ENCODE results near the gene BORA.
"Not testable (repeated sequence)": the region's sequence is repeated elsewhere in the genome, so short reads cannot be mapped to it uniquely, and the experiment has no call there.

The BORA gene

GRCh38 chr13:72693832-72694231, 33.9 kb upstream of the BORA start:
- DNase-seq (ENCODE audit: low spot score): no peak
- no peak overlapping the region for H3K4me3 ChIP-seq
- no peak for TF ChIP-seq CTCF (IDR thresholded peaks at IDR 0.05)

GRCh38 chr13:72694314-72694713, 33.4 kb upstream of the BORA start:
- H3K27ac ChIP-seq: no peak overlapping the region
- DNase-seq (ENCODE audit: low spot score): no peak
- no peak overlapping the region for H3K4me3 ChIP-seq
- TF ChIP-seq CTCF (IDR thresholded peaks at IDR 0.05): no peak

More at GRCh38 chr13:72693832-72694231, 33.9 kb upstream of the BORA start:
- H3K27ac ChIP-seq: no peak overlapping the region

- H3K27ac ChIP-seq: no peak overlapping the region
- H3K4me3 ChIP-seq: no peak overlapping the region
- DNase-seq (ENCODE audit: low spot score): no peak
- TF ChIP-seq CTCF (IDR thresholded peaks at IDR 0.05): no peak
Measured at GRCh38 chr13:72696579-72696978, 31.1 kb upstream of the BORA start.

- no peak for TF ChIP-seq CTCF (IDR thresholded peaks at IDR 0.05)
- DNase-seq (ENCODE audit: low spot score): no peak
- Histone ChIP-seq H3K4me3 (no peak overlapping the region), H3K27ac (no peak overlapping the region)
Measured at GRCh38 chr13:72698164-72698563, 29.6 kb upstream of the BORA start.

GRCh38 chr13:72700509-72700908, 27.2 kb upstream of the BORA start:
- no peak for TF ChIP-seq CTCF (IDR thresholded peaks at IDR 0.05)
- H3K27ac ChIP-seq: no peak overlapping the region
- DNase-seq (ENCODE audit: low spot score): no peak
- H3K4me3 ChIP-seq: no peak overlapping the region

- no peak for TF ChIP-seq CTCF (IDR thresholded peaks at IDR 0.05)
- DNase-seq (ENCODE audit: low spot score): no peak
Measured at GRCh38 chr13:72716776-72717175, 10.9 kb upstream of the BORA start.

GRCh38 chr13:72726185-72726584, 1.5 kb upstream of the BORA start:
- not testable (repeated sequence) for DNase-seq (ENCODE audit: low spot score); H3K4me3 ChIP-seq; H3K27ac ChIP-seq

More at GRCh38 chr13:72716776-72717175, 10.9 kb upstream of the BORA start:
- Histone ChIP-seq H3K27ac (no peak overlapping the region), H3K4me3 (no peak overlapping the region)

Measured in coronary artery (tissue), 2 donors.